HG03108 (cell line): ENCODE results near the gene GORASP1.

ENCODE experiments used
- ATAC-seq: cut with Tn5 transposase; IDR thresholded peaks from one replicate; pipeline ENCODE4 v1.9.1; 2021; ENCODE audit warnings: moderate library complexity; ENCODE audit not compliant: unreplicated experiment

Gene GORASP1

DNA sequence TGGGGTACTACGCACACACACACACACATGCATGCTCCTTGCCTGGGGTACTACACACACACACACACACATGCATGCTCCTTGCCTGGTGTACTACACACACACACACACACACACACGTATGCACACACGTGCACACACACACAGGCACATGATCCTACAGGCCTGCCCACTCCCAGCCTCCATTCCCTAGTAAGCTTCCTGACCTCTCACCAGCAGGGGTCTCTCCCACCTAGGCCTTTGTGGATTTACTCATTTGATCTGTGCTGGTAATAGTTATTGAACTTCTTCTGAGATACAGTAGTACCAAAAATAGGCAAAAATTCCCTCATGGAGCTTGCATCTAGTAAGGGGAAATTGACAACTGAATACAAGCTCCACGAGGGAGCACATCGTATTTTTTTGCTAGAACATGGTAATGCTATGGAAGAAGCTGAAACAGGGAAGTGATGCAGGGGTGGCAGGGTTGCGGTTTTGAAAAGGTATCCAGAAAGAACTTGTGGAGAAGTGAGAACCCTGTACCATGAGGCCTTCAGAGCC, 19.2 kb upstream of the GORASP1 start:
- no peak for ATAC-seq

DNA sequence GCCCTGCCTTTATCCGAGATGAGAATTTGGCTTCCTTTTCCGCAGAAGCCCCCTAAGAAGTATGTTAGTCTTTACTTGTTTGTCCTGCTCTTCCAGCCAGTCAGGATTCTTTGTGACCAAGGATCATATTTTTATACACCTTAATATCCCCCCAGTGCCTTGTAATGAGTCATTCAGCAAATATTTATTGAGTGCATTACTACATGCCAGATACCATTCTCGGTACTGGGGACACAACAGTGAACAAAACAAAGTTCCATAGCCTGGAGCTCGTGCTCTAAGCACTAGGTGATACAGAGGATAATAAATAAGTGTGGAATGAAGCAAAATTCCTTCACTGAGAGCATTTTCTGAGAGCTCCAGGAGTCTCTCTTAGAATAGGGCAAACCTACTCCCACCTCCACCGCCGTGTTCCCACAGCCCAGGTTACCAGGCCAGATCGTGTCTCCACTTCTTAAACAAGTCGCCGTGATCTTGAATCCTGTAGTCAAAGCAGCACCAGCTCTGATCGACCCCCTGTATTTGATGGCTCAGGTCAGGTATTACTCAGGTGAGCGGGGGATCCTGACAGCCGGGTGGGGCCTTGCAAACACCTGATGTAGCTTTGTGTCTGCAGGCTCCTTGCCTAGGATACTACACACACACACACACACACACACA, 18.5 kb upstream of the GORASP1 start:
- ATAC-seq, result no peak

DNA sequence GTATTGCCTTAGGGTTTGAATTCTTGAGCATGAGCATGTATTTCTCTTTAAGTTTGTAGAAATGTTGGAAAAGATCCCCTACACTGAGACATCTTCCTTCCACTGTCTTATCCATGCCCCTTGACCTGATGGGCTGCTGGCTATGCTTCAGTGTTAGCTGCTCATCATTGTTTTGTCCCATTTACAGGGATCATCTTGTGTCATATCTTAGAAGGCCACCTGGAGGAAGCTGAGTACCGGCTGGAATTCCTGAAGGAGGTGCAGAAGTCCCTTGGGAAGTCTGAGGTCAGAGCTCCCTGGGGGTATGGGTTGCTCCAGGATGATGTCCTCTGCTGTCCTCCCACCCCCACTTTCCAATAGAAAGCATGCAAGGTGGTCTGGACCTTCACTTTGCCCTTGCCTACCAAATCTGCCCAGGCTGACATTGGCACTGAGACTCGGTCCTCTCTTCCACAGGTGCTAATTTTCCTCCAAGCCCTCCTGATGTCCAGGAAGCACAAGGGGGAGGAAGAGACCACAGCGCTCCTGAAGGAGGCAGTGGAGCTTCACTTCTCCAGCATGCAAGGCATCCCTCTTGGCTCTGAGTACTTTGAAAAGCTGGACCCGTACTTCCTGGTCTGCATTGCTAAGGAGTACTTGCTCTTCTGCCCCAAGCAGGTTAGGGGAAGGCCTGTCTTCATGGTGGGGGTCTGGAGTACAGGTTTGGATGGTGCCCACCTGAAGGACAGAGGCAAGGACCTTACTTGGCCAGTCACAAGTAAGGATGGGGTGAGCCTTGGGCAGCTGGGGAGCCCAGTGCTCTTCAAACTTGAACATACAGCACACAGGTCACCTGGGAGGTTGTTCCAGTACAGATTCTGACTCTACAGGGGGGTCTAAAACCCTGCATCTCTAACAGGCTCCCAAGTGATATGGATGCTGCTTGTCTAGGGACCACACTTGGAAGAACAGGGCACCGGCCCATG, 17.7 kb upstream of the GORASP1 start:
- ATAC-seq, result no peak

DNA sequence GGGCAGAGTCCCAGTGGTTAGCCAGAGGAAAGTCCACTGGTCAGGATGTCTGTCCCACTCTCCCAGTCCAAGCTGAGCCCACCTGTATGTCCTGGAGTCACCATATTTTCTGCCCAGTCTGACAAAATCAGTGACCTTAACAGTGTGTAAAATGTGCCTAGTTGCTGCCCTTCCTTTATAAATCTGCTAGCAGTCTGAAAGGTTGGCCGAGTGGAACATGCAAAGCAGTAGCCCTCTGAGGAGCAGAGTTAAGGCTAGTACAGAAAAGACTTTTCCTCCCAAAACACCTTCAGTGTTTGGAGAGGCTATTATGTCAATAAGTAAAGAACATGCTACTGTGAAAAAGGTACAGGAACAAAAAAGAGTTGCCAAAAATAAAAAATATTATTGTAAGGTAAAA, 15.4 kb upstream of the GORASP1 start:
- peak; percentile 56 for ATAC-seq

DNA sequence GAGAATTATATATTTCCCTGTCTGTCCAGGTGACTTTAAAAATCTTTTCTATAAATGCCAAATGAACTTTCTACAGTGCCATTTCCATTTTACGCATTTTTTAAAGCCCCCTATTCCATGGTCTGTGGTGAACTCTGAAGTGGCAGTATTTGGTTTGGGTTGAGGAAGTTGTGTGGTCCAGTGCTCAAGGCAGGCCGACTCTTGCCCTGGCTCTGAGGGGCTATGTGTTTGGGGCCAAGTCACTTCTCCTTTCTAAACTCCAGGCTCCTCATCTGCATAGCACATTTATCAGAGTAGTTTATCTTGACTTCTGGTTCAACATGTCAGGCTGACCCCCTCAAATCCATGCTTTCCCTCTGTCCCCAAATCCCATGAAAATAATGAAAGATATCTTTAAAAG, 14.2 kb upstream of the GORASP1 start:
- ATAC-seq, result no peak

DNA sequence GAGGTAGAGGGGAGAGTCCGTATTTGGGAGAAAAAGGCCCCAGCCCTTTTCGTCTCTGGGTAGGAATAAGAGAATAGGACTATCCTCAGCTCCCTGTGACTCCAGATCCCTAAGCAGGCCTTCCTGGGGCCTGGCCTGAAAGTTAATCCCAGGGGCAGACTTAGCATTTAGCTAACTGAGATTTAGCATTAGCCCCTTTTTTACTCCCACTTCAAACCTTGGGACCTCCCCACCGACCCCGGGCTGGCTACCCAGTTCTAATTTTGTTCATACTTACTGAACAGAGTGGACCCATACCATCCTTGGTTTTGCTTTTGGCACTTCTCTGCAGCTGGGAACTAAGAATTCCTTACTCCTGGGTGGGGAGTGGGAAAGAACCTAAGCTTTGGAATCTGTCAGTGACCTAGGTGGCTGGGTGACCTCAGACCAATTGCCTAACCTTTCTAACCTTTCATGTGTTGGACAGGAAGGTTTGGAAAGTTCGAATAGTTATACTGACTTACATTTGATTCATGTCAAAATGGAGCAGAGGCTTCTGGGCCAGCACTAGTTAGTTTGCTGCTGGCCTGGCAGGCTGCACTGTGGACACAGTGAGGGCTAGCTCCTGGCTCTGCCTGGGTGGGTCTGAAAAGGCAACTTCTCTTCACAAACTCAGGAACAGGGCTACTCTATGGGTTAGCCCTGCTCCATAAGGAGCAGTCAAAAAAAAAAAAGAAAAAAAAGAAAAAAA, 11.7 kb upstream of the GORASP1 start:
- no peak for ATAC-seq

DNA sequence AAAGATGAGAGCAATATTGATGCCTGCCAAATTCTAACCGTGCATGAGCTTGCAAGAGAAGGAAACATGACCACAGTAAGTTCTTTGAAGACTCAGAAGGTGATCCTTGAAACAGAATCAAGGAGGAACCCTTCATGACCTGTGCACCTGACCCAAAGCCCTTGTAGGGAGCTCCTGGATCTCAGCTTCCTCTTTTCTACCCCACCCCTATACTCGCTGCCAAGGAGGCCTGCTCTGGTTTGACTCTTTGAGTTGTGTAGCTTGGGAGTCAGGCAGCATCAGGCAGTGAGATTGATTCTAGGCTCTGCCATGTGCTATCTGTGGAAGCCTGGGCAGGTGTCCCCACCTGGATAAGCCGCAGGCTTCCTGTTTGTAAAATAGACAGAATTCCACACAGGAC, 10.7 kb upstream of the GORASP1 start:
- no peak for ATAC-seq

DNA sequence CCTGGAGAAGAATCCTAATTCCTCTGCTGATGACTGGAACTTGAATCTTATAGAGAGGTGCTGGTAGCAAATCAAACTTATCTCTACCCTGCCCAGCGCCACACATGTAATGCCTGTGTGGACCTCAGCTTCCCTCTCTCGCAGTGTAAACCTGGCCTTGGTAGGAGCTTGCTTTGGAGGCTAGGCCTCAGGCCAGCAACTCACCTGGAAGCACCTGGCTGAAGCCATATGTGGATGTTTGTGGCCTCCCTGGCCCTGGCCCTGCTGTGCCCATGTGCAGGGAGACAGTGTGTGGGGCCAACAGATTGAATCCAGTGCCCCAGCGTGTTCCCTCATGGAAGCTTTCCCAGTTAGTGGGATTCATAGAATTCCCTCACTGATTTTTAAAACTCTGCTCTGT, 8.4 kb upstream of the GORASP1 start:
- ATAC-seq, result no peak

DNA sequence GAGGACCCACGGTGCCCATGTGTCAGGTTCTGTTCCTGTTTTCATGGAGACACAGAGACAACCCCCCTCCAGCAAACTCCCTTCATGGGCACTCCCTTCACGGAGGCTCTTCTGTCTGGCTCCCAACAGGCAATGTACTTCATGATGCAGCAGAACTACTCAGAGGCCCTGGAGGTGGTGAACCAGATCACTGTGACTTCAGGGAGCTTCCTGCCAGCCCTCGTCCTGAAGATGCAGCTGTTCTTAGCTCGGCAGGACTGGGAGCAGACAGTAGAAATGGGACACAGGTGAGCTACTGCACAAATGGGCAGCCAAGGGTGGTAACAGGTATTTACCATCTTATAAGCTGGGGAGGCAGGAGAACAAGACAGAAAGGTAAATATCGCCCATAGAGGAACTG, 7.0 kb upstream of the GORASP1 start:
- ATAC-seq, result no peak

DNA sequence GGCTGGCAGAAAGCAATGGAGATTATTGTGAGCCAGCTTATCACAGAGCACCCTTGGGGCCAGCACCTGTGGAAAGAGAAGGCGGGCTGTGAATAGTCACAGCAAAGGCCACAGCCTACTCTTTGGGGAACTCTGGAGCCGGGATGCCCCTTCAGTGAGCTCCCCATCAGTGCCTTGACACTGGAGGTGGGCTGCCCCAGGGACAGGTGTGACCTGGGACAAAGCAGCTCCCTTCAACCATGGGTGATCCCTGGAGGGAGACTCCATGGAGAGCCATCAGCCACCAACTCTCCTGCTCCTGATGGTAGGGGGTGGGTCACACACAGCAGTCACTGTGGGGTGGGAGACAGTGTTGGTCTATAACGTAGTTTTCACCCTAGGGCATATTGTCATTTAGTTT, 5.9 kb upstream of the GORASP1 start:
- ATAC-seq, result no peak

DNA sequence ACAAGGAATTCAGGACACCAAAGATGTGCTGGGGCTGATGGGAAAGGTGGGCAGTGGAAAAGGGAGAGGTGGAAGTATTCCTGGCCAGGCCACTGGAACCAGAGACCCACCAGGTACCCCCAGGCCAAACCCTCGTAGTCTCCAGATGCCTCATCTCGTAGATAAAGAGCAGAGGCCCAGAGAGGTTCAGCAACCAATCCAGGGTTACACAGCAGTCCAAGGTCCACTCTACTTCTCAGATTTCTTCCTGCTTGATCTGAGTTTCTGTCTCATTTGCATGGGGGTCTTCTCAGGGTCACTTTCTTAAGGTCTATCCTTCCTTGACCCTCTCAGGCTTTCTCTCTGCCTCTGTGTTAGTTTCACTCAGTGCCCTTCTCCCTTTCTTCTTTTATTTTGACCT, 5.1 kb upstream of the GORASP1 start:
- ATAC-seq, result no peak

DNA sequence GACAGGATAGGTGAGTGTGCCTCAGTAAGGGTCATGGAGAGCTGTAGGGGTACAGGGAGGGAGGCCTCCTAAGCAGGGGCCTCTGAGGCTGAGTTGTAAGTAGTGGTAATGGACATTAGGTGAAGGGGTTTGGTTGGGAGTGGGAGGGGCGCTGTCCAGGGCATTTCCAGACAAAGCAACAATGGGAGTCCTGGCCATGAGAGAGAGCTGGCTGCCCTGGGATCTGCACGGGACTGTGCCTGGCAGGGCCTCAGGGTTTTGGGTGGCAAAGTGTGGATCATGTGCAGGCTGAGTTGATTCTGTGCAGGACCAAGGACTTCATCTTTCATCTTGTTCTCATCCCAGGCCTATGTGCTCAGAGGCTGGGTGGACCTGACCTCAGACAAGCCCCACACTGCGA, 4.7 kb upstream of the GORASP1 start:
- ATAC-seq, result no peak

DNA sequence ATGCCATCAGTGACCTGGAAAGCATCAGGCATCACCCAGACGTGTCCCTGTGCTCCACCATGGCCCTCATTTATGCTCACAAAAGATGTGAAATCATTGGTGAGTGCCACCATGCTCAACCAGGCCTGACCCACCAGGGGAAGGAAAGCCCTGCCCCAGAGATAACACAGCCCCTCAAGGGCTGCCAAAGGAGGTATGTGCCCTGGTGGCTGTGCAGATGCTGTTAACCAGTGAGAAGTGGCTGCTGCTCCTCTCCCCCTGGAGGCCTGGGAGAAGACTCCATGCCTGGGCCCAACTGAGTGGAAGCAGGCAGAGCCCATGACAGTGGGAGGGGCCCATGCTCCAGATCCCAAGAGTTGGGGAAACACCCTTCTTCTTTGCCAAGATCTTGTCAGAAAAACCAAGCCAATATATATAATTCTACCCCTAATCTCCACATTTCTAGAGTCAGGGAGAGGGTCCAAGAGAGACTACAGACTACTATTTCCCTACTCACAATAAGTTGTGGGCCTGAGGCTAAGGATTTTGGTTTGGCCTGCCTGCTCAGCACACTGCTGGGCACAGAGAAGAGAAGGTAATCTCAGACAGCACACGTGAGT, 2.7 kb upstream of the GORASP1 start:
- no peak for ATAC-seq

DNA sequence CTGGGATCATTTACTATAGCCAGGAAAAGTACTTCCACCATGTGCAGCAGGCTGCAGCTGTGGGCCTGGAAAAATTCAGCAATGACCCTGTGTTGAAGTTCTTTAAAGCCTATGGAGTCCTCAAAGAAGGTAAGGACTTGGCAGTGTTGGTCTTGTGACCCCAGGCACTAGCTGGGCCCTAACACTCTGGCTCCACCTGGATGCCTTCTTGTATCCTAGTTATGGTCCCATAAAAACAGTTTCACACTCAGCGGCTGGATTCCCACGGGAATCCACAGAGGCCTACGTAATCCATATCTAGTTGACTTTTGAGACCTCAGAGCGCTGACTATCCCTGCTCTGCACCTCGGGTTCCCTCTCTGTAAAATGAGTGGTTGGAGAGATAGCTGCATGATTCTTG, 1.7 kb upstream of the GORASP1 start:
- no peak for ATAC-seq

DNA sequence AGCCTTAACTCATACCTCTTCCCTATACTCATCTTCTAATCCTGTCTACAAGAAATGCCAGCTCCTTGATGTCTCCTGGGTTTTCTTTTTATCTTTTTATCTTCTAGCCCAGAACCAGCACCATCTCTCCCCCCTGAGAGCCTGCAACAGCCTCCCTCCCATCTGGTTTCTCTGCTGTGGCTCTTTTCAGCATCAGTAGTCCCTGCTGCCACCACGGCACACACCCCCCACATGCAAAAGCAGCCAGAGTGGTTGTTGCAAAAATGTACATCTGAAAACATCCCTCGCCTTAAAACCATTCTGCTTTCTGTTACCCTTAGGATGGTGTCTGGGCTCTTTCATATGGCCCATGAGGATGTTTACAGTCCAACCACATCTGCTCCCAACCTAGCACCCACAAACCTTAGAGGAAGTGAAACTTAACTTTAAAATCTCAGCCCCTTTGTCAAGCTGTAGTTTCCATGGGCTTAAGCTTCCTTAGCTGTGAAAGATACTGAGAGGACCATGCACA, 828 bp upstream of the GORASP1 start:
- ATAC-seq, result peak; percentile 76

DNA sequence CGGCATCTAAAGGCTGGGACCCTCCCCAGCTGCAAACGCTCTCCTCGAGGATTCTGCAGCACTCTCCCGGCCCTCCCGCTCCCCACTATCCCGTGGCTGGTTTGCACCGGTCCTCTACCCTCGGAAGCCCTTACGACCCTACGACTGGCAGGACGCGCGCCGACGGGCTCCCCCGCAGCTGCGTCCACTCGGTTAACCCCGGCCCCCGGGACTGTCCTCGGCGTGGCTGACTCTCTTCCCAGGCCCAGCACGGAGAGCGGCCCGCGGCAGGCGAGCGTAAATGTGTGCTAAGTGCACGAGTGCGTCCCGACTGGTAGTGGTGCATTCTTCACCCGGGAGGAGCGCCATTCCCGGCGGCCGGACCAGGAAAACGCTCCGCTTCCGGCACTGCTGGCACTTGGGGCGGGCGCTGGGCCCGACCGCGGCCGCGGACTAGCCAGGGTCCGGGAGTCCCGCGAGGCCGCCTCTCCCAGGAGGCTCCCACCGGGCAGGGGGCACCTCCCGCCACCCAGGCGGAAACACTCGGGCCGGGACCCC, 508 bp downstream of the GORASP1 start:
- peak; percentile 6 for ATAC-seq

DNA sequence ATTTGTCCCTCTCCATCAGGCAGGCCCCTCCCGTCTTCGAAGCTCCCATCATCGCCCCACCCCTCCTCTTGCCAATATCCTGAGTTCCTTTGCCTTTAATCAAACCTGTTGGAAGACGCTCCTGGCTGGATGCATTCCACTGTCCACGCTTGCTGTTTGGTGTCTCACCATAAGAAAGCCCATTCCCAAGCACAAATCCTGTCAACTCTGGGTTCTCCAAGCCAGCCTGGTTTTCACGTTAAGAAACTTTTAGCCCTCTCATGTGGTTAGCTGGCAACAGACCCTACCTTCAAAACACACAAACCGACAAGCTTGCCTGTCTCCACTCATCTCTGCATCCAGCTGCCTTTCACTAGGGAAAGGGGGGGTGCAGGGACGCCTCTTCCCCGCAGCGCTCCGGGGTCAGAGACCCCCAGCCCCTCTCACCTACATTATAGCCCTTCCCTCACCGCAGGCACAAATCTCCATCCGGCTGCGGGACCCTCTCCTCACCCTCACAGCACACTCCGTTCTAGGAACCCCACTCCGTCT, 1.1 kb downstream of the GORASP1 start:
- no peak for ATAC-seq

DNA sequence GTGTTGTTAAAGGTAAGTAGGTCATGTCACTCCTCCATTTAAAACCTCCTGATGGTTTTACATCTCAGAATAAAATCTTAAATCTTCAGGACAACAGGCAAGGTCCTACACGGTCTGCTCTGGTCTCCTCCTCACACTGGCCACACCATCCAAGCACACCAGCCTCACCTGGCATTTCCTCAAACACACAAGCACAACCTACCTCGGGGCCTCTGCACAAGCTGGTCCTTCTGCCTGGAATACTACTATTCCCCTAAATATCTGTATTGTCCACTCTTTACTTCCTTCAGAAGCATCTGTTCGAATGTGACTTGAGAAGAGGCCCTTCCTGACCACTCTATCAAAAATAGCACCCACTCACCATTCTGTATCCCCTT, 1.8 kb downstream of the GORASP1 start:
- no peak for ATAC-seq

DNA sequence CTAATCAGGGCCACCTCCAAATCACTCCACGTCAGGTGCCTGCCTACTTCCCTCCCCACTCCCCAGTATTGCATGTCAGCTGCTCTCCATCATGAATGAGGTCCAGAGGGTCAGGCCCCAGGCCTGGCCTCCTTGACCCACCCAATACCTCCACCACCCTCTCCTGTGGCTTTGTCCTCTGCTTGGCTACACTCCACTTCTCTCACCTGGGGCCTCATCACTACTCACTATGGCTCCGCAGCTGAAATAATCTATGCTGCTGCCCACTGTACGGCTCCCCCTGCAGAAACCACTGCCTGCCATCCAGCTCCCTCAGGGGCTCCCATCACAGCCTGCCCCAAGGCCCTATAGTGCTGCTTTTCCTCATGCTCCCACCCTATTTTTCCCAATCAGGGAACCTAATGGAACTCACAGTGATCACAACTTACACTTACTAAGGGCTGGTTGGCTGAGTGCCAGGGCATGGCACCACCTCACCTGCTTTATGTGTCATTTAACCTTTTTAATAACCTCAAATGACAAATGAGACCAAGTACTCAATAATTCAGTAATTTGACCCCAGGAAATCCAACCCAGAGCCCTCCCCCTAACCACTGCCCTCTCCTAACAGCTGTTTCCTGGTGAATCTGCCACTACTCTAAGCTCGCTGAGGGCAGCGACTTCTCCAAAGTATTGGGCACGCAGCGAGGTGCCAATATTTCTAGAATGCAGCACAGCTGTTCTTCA, 2.3 kb downstream of the GORASP1 start:
- no peak for ATAC-seq
